DOHH2 (cell line): ENCODE results near the gene SLC23A3.

Experiments
- EZH2phosphoT487 ChIP-seq: fragments of 200-600 bp; sonication (generic); IDR thresholded peaks from 2 replicates; pipeline ENCODE4 v1.6.1; 2017; ENCODE audit warnings: borderline replicate concordance, mild to moderate bottlenecking, antibody characterized with exemption, low read length, moderate library complexity, mixed read lengths
- TF ChIP-seq, protein P1 (sequence below): fragments of 200-600 bp; sonication (generic); IDR thresholded peaks from one replicate; pipeline ENCODE4 v1.5.1; 2014; ENCODE audit warnings: antibody characterized with exemption, mild to moderate bottlenecking, low read depth, low read length; ENCODE audit not compliant: poor library complexity, severe bottlenecking

DNA sequence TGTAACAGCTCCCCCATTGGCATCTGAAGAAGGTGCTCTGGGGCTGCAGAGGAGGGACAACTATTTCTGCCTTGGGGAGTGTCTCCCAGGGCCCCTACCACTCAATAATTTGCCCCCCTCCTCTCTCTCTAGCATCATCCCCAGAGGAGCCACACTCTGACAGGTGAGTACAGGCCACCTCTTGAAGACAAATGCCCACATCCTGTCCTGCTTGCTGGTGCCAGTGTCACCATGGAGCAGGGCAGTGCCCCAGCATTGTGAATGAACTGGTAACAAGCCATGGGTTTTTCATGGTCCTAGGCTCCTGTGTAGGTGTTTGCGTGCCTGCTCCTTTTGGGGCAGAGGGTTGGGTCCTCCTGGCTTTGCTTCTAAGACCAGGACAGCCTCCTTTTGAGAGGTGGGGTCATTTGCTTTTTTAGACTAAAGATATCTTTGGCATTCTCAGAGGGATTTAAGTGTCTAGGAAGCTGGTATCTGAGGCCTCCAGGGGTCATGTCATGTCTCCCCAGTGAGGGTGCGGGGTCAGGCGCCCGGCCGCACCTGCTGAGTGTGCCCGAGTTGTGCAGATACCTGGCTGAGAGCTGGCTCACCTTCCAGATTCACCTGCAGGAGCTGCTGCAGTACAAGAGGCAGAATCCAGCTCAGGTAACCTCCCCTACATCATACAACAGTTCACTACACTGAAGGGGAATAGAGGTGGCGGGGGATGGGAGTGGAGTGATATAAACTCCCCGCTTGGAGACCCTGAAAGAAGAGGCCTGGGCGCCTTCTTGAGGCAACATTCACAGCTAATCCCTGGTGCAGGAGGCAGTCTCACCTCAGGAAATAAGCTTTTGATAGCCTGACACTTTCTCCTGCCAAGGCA lies 10.0 kb upstream of the SLC23A3 start:
- TF ChIP-seq, protein P1, sequence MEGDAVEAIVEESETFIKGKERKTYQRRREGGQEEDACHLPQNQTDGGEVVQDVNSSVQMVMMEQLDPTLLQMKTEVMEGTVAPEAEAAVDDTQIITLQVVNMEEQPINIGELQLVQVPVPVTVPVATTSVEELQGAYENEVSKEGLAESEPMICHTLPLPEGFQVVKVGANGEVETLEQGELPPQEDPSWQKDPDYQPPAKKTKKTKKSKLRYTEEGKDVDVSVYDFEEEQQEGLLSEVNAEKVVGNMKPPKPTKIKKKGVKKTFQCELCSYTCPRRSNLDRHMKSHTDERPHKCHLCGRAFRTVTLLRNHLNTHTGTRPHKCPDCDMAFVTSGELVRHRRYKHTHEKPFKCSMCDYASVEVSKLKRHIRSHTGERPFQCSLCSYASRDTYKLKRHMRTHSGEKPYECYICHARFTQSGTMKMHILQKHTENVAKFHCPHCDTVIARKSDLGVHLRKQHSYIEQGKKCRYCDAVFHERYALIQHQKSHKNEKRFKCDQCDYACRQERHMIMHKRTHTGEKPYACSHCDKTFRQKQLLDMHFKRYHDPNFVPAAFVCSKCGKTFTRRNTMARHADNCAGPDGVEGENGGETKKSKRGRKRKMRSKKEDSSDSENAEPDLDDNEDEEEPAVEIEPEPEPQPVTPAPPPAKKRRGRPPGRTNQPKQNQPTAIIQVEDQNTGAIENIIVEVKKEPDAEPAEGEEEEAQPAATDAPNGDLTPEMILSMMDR: no peak
- TF ChIP-seq EZH2phosphoT487: no peak
